Measurements from ENCODE around the gene COL1A1. TPM values are rescaled to one million over a fixed set of nuclear protein-coding genes. Genes with fewer than 3 reads are reported as not detected.

The COL1A1 gene
- total RNA-seq, 2 experiments from 2014 or later: not detected

GRCh38 chr17:50136096-50136687 lies 65.2 kb downstream of the COL1A1 start:
- TF ChIP-seq, protein P1, sequence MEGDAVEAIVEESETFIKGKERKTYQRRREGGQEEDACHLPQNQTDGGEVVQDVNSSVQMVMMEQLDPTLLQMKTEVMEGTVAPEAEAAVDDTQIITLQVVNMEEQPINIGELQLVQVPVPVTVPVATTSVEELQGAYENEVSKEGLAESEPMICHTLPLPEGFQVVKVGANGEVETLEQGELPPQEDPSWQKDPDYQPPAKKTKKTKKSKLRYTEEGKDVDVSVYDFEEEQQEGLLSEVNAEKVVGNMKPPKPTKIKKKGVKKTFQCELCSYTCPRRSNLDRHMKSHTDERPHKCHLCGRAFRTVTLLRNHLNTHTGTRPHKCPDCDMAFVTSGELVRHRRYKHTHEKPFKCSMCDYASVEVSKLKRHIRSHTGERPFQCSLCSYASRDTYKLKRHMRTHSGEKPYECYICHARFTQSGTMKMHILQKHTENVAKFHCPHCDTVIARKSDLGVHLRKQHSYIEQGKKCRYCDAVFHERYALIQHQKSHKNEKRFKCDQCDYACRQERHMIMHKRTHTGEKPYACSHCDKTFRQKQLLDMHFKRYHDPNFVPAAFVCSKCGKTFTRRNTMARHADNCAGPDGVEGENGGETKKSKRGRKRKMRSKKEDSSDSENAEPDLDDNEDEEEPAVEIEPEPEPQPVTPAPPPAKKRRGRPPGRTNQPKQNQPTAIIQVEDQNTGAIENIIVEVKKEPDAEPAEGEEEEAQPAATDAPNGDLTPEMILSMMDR (conservative IDR thresholded peaks at IDR 0.05; ENCODE audit: low read length): no peak
- no peak for TF ChIP-seq EZH2phosphoT487 (IDR thresholded peaks at IDR 0.05; ENCODE audit: borderline replicate concordance, low read depth, low read length)
- Histone ChIP-seq H3K9me3 (ENCODE audit: low read length) (no peaks in the 10 kb centered on the region), H3K36me3 (ENCODE audit: insufficient read depth, low read length) (peaks cover 89% of the 10 kb centered on the region), H3K9me2 (ENCODE audit: insufficient read depth, low read length) (no peaks in the 10 kb centered on the region), H3K4me3 (ENCODE audit: low read depth, low read length, poor library complexity, severe bottlenecking) (no peak overlapping the region), H3K27ac (ENCODE audit: low read depth, low read length, poor library complexity, severe bottlenecking) (no peak overlapping the region), H3K4me2 (ENCODE audit: low read length) (no peak overlapping the region), H3K79me2 (ENCODE audit: insufficient read depth, low read depth, low read length) (no peaks in the 10 kb centered on the region), H2AFZ (ENCODE audit: low read length) (no peak overlapping the region), H3K4me1 (ENCODE audit: insufficient read depth, low read length, poor library complexity, severe bottlenecking) (peaks cover 11% of the 10 kb centered on the region), H4K20me1 (ENCODE audit: insufficient read depth, low read length) (no peaks in the 10 kb centered on the region)
- no peak for DNase-seq (ENCODE audit: low spot score)
- ChIA-PET CTCF (ENCODE audit: unreplicated experiment) (interaction anchor here (1.1 kb wide), 1 partner anchor 10 kb away, joined by 3 read pairs; no protein-coding TSS in a partner anchor), POLR2A (interaction anchor here (0.6 kb wide), 1 partner anchor 10 kb away, joined by 5 read pairs; no protein-coding TSS in a partner anchor)
- no TSS peak for BruUV-seq (replicated peaks)
- intact Hi-C loops (cut with micrococcal nuclease; ENCODE audit: unreplicated experiment): no loop called here

DNA sequence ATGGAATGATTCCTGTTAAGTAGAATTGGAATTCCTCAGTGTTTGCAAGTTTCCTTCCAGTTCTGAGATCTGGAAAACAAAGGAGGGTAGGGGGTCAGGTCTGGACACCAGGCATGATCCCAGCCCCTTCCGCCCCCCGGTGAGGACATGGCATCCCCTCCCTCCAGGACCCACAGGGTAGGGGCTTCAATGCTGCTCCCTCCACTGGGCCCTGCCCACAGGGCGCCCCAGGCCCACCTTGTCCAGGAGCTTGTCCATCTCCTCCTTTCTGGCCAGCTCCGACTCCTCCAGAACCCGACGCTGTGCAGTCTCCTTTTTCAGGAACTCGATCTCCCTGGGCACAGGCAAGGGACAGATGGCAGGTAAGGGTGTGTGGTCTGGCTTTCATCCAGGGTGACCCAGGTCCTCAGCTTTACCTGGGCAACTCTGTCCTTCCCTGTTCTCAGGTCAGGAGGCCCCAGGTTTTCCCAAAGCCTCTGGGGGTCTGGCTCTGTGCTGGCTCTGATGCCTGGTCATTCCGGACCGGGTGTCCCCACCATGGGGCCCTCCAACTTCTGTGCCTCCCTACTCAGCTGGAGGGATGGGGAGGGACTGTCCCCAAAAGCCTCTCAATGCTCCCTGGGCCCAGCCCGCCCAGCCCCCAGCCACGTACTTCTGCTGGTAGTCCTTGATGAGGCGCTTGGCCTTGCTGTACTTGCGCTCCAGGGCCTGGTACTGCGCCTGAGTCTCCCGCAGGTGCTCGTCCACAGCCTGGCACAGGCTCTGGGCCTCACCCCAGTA lies 65.9 kb downstream of the COL1A1 start:
- BruUV-seq (replicated peaks): no TSS peak
- Histone ChIP-seq H2AFZ (ENCODE audit: low read length) (no peak overlapping the region), H3K4me1 (ENCODE audit: insufficient read depth, low read length, poor library complexity, severe bottlenecking) (peaks cover 6% of the 10 kb centered on the region), H3K9me2 (ENCODE audit: insufficient read depth, low read length) (no peaks in the 10 kb centered on the region), H3K27ac (ENCODE audit: low read depth, low read length, poor library complexity, severe bottlenecking) (no peak overlapping the region), H4K20me1 (ENCODE audit: insufficient read depth, low read length) (no peaks in the 10 kb centered on the region), H3K79me2 (ENCODE audit: insufficient read depth, low read depth, low read length) (no peaks in the 10 kb centered on the region), H3K4me2 (ENCODE audit: low read length) (no peak overlapping the region), H3K4me3 (ENCODE audit: low read depth, low read length, poor library complexity, severe bottlenecking) (no peak overlapping the region), H3K36me3 (ENCODE audit: insufficient read depth, low read length) (peaks cover 82% of the 10 kb centered on the region), H3K9me3 (ENCODE audit: low read length) (no peaks in the 10 kb centered on the region)
- no peak for TF ChIP-seq EZH2phosphoT487 (IDR thresholded peaks at IDR 0.05; ENCODE audit: borderline replicate concordance, low read depth, low read length)
- TF ChIP-seq, protein P1 (conservative IDR thresholded peaks at IDR 0.05; ENCODE audit: low read length): no peak
- ChIA-PET POLR2A (no interaction called here), CTCF (ENCODE audit: unreplicated experiment) (no interaction called here)
- no peak for DNase-seq (ENCODE audit: low spot score)
- intact Hi-C loops (cut with micrococcal nuclease; ENCODE audit: unreplicated experiment): no loop called here

All from OCI-LY7 (cell line).